ENCODE data around the gene PROZ.

Gene PROZ

GRCh38 chr13:113182046-113182445, 23.6 kb downstream of the PROZ start:
- no peak for DNase-seq

- no peak for DNase-seq
These were observed 25.1 kb downstream of the PROZ start for GRCh38 chr13:113183450-113184129.

- DNase-seq = no peak
These were observed 26.4 kb downstream of the PROZ start for GRCh38 chr13:113184568-113185440.

- DNase-seq = no peak
These were observed 27.8 kb downstream of the PROZ start for GRCh38 chr13:113186061-113186900.

GRCh38 chr13:113187263-113187669, 28.8 kb downstream of the PROZ start:
- peak; percentile 86 for DNase-seq

GRCh38 chr13:113187883-113188665, 29.6 kb downstream of the PROZ start:
- DNase-seq = no peak

- no peak for DNase-seq
These were observed 31.7 kb downstream of the PROZ start for GRCh38 chr13:113190181-113190580.

- no peak for DNase-seq
These were observed 33.8 kb downstream of the PROZ start for GRCh38 chr13:113192279-113192678.

GRCh38 chr13:113192902-113193301, 34.5 kb downstream of the PROZ start:
- no peak for DNase-seq

GRCh38 chr13:113195360-113195759, 36.9 kb downstream of the PROZ start:
- DNase-seq = no peak

- no peak for DNase-seq
These were observed 38.7 kb downstream of the PROZ start for GRCh38 chr13:113196970-113197737.

- DNase-seq = no peak
These were observed 43.4 kb downstream of the PROZ start for GRCh38 chr13:113201815-113202214.

GRCh38 chr13:113202912-113203311, 44.5 kb downstream of the PROZ start:
- no peak for DNase-seq

GRCh38 chr13:113203507-113204377, 45.3 kb downstream of the PROZ start:
- no peak for DNase-seq

GRCh38 chr13:113204378-113204734, 45.9 kb downstream of the PROZ start:
- no peak for DNase-seq

- DNase-seq = peak; percentile 19
These were observed 47.0 kb downstream of the PROZ start for GRCh38 chr13:113205428-113205931.

- DNase-seq = no peak
These were observed 49.0 kb downstream of the PROZ start for GRCh38 chr13:113207460-113207859.

- DNase-seq = peak; percentile 24
These were observed 49.5 kb downstream of the PROZ start for GRCh38 chr13:113207890-113208420.

GRCh38 chr13:113208421-113209335, 50.2 kb downstream of the PROZ start, which contains the start of gene PCID2:
Gene PCID2, minus strand, starts transcription at chr13:113208669. Its CDS starts 35 bp downstream, at chr13:113208634.
- peak; percentile 92 for DNase-seq
